GM10266 (cell line): ENCODE measurements around the gene LGI4.

Source experiments
- DNase-seq: peaks from one replicate; pipeline ENCODE4 v3.0.0; 2012; ENCODE audit errors: extremely low spot score
- CTCF ChIP-seq: IDR thresholded peaks from 2 replicates; pipeline ENCODE4 v1.5.1; 2012; ENCODE audit warnings: mild to moderate bottlenecking, low read depth; ENCODE audit not compliant: control insufficient read depth, insufficient read depth; ENCODE audit errors: missing control alignments

The LGI4 gene

GRCh38 chr19:35140207-35140961, 5.5 kb upstream of the LGI4 start:
- DNase-seq, result no peak

DNA sequence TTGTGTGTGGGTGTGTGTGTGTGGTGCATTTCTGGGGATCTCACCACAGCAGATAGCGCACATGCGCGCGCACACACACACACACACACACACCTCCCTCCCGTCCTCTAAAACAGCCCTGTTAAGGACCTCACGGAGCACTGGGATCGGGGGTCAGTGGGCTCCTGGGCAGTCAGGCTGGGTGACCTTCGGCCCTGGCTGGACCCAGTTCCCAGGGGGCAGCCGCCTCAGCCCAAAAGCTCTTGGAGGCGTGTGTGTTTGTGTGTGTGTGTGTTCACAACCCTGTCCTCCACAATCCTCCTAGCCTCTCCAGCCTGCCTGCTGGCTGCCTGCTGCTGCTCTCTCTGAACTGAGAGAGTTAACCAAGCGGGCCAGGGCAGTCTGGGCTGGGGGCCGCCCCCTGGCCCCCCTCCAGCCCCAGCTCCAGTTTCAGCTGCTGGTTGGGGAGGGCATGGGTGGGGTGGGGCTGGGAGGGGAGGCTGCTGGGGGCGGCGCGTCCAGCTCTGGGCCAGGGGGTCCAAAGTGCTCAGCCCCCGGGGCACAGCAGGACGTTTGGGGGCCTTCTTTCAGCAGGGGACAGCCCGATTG, 3.5 kb upstream of the LGI4 start, which contains the start of gene FXYD1:
Gene FXYD1 (plus strand): TSS at position 520 of the 588 bp plus-strand sequence. CDS start 1,256 bp downstream, outside the sequence.
- no peak for TF ChIP-seq CTCF
- DNase-seq, result no peak

More at GRCh38 chr19:35140207-35140961, 5.5 kb upstream of the LGI4 start:
- TF ChIP-seq CTCF, result no peak

- no peak for DNase-seq
- no peak for TF ChIP-seq CTCF
Measured at GRCh38 chr19:35136977-35137702, 2.3 kb upstream of the LGI4 start.

DNA sequence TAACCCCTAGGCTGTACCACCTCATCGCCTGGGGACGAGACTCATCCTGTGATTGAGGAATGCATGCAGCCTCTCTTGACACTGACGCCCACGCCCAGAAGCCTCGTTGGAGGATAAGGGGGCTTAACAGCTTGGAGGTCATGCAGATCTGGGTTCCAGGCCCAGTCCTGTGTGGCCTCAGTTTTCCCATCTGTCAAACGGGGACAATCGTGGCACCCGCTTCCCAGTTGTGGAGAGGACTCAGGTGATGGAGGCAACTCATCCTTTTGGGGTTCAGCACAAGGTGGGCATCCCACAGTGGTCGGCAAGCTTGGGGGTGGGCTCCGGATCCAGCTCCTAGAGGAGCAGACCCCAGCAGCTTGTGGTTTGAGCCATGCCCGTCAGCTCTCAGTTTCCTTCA, 1.4 kb upstream of the LGI4 start:
- DNase-seq, result no peak
- no peak for TF ChIP-seq CTCF

DNA sequence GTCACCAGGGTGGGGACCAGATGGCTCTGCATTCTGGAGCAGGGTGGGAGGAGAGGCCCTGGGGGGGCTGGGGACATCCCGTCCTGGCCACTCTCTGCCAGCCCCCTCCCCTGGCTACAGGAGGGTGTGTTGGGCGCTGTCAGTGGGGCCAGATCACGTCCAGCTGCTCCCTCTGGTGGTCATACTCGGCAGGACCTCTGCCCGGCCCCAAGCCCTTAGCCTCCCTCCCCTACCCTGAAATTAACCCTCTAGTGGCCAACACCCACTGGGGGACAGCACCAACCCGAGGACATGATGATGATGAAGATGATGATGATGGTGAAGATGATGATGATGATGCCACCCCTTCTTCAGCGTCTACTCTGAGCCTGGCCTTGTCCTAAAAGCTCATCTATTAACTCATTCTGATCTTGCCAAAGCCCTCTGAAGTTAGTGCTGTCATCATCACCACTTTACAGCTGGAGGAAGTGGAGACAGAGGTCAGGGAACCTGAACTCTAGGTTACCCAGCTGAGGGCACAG, 590 bp upstream of the LGI4 start:
- peak; percentile 92 for DNase-seq
- TF ChIP-seq CTCF, result peak; percentile 86

DNA sequence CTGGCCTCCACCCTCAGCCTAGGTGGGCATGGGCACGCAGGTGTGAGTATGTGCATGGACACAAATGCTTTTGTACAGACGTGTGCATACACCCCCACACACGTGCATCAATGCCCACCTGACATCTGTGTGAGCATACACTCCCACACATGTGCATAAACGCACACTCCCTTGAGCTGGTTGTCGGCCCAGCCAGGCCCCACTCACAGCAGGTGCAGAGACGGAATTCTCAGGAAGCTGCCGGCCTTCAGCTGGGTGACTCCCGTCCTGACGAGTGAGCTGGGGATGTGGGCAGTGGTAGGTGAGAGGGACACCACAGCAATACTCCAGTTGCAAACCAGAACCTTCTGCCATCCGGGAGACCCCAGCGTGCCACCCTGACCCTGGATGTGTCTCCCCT, 1.0 kb downstream of the LGI4 start:
- no peak for TF ChIP-seq CTCF
- DNase-seq, result no peak
